GM18507 (cell line): ENCODE measurements around the gene C19orf38.

Experiments used
- DNase-seq: peaks from one replicate; pipeline ENCODE4 v3.0.0; 2011; ENCODE audit warnings: low read depth; ENCODE audit not compliant: insufficient read length; ENCODE audit errors: extremely low spot score
- FAIRE-seq: peaks from 2 replicates; lab custom pipeline; 2011; peaks lifted over from hg19 to GRCh38; lab: Jason Lieb, UNC

Gene C19orf38

DNA sequence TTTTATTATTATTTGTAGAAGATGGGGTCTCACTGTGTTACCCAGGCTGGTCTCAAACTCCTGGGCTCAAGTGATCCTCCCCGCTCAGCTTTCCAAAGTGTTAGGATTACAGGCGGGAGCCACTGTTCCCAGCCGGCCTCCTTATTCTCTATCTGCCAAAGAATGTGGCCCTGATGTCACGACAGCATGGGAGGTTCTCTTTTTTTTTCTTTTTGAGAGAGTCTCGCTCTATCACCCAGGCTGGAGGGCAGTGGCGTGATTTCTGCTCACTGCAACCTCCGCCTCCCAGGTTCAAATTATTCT, 46.6 kb downstream of the C19orf38 start:
- FAIRE-seq (no peak), DNase-seq (no peak)

DNA sequence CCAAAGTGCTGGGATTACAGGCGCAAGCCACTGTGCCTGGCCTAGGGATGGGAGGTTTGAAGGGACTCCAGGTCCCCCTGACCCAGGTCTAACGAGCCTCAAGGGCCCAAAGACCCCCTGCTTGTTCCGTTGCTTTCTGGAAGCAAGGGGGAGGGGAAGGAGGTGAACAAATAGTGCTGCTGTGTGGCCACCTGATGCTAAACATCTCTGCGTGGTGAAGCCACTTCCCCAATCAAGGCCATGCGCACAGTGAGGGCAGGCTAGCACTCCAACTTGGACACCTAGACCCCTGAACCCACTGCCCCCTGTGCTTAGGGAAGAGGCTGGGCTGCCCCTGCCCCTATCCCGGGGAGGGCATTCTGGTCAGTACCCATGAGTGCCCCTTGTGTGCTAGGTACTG, 47.1 kb downstream of the C19orf38 start:
- DNase-seq (no peak), FAIRE-seq (no peak)

DNA sequence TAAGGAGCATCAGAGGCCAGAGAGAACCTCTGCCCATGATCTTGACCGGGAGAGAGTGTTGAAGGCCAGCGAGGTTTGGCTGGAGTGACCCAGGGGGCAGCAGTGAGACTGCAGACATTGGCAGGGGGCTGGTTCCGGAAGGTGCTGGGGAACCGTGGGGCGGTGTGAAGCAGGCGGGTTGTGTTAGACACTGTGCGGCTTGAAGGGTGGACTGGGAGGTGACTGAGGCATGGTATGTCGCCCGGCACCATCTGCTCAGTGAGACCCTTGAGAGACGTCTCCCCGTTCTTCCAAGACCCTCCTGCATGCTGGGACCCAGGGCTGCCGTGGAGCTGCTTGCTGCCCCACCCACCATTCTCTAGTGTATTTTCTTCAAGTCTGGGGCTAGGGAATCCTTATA, 47.7 kb downstream of the C19orf38 start:
- FAIRE-seq: no peak

DNA sequence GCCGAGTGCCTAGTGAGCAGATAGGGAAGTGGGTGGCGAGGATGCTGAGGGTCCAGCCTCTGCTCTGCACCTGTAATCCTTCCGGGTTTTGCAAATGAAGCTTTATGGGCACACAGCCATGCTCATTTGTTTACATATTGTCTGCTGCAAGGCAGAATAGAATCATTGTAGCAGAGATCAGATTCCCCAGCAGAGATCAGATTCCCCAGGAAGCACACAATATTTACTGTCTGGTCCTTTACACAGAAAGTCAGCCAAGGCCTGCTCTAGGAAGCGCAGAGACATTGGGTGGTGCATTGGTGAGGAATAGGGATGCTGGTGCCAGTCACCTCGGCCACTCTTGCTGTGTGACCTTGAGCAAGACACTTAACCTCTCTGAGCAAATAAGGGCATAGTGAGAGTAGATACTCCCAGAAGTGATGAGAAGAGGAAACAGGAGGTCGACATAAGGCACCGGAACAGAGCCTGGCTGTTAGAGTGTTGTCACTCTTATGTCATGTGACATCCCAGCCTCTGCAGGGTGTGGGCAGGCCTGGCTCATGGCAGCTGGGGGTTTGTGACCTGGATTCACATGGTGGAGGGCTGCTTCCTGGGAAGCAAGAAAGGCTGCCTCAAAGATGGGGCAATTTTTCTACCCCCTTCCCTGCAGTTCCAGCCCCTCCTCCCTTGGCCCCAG, 48.8 kb downstream of the C19orf38 start:
- DNase-seq (no peak), FAIRE-seq (no peak)

More for the DNA sequence above, 47.7 kb downstream of the C19orf38 start:
- no peak for DNase-seq

DNA sequence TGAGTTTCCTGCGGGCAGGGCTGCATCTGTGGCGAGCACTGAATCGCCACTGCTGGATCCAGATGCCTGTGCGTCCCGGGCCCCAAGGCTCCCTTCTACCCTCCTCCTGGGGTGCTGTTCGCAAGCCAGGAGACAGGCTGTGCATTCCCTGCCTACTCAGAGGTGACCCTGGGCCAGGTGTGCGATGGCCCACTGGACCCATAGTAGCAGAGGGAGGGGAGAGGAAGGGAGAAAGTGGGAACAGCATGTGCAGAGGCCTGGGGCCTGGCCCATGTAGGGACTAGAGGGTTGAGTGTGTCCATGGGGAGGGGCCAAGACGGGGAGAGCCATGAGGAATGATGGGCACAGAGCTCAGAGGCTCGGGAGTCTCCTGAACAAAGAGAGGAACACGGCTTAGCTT, 50.4 kb downstream of the C19orf38 start:
- FAIRE-seq: no peak
- DNase-seq: no peak

DNA sequence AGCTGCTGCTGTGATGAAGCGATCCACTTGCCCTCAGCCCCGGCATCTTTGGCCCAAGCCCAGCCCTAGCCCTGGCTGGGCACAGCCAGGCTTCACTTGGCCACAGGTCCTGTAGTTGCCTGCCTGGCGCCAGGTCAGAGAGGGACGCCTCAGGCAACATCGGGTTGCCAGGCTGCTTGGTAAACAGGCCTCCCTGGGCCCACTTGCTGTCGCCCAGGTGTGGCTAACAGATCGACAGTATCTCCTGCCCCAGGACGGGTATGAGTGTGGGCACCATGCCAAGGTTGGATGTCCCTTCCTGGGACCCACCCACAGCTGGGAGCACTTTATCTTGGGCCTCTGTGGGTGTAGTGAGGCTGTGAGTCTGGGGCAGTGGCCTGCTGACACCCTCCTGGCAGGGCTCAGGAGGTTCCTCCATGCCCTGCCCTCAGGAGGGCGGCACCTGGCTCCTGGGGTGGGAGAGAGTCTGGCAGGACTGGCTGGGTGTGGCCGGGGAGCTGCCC, 51.0 kb downstream of the C19orf38 start:
- DNase-seq: no peak

DNA sequence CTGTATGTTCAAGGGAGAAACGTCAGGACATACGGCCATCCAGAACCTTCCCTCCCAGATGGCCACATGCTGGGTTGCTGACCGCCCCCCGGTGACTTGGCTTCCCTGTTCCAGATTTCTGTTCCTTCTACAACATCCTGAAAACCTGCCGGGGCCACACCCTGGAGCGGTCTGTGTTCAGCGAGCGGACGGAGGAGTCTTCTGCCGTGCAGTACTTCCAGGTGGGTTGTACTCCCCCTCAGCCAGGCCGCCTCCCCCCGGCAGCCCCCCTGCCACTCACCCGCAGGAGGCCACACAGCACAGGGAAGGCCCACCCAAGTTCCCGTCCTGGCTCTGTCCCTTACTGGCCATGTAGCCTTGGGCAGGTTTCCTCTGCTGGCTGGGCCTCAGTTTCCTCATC, 59.7 kb downstream of the C19orf38 start:
- DNase-seq (no peak), FAIRE-seq (no peak)

More for the DNA sequence above, 51.0 kb downstream of the C19orf38 start:
- no peak for FAIRE-seq

DNA sequence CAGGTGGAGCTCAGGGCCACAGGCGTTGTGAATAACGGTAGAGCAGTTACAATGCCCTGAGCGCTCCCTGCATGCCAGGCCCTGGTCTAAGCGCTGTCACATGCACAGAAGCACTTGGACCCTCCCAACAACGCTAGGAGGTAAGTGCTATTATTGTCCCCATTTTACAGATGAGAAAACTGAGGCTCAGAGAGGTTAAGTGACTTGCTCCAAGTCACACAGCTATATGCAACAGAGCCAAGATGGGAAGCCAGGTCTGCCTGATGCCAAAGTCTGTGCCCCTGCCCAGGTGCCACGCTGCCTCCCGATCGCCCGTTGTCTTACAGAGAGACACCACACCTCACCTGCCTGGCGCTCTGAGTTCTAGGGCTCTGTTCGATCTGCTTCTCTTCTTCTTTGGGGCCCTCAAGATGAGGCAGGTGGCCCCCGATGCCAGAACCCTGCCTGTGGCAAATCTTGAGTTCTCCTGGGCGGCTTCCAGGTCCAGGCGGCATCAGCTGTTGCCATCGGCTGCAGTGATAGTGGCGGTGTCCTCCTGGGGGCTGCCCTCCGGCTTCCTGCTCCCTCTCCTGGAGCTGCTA, 60.3 kb downstream of the C19orf38 start:
- FAIRE-seq (no peak), DNase-seq (no peak)

DNA sequence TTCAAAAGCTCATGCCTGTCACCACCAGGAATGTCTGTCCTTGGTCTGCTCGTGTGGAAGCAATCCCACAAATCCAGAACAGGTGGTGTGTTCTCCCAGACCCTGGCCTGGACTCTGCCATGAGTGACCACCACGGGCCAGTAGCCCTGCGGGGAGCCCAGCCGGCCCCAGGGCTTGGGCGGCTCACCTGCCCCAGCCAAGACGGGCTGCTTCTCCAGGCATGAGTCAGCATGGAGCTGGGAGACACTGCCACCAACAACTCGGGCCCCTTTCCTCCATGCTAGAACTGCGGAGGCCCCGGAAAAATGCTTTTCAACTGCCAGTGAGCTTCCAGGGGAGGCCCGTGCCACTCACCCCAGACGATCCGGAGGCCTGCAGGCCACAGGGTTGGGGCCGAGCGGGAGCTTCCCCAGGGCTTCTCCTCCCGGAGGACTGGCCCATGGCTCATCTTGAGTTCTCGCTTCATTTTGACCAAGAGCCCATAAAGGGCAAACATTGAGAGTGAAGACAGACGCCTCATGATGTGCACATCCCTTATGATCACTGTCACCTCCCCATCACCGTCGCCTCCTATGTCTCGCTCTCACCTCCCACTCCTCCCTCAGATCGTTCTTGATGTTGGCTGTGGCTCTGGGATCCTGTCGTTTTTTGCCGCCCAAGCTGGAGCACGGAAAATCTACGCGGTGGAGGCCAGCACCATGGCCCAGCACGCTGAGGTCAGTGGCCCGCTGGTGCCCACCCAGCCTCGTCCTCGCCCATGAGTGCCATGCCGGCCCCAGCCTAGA, 63.6 kb downstream of the C19orf38 start:
- DNase-seq (no peak), FAIRE-seq (no peak)

DNA sequence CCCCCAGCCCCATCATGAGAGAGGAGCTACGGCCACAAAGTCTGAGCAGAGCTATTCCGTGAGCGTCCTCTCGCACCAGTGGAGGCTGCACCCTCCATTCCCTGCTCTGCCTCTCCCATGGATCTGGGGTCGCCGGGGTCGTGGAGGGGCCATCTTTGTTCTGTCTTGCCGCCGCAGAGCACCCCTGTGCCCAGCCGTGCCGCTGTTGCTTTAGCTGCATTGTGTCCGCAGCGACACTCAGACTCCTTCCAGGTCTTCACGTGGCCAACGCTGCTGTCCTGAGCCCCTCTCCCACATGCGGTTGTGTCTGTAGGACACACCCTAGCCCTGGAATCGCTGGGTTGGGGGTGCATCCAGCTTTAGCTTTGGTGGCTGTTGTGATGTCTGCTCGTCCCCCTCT, 64.4 kb downstream of the C19orf38 start:
- DNase-seq (no peak), FAIRE-seq (no peak)

DNA sequence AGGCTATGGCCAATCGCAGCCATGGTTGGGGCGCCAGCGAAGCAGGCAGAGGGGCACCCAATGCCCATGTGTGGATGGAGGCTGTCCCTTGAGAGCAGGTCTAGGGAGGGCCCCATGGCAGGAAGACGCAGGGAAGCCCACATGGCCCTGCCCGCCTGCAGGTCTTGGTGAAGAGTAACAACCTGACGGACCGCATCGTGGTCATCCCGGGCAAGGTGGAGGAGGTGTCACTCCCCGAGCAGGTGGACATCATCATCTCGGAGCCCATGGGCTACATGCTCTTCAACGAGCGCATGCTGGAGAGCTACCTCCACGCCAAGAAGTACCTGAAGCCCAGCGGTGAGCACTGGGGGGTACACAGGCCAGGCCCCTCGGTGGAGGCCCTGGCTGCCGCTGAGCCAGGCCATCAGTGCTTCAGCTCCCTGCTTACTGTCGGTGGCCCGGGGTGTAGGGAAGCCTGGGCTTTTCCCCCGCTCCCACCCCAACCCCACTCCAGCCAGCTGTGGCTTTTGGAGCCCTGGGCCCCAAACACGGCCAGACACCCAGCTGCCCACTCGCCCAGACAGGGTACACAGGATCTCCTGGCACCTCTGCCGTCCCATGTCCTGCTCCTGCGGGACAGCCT, 65.6 kb downstream of the C19orf38 start:
- FAIRE-seq (no peak), DNase-seq (no peak)

DNA sequence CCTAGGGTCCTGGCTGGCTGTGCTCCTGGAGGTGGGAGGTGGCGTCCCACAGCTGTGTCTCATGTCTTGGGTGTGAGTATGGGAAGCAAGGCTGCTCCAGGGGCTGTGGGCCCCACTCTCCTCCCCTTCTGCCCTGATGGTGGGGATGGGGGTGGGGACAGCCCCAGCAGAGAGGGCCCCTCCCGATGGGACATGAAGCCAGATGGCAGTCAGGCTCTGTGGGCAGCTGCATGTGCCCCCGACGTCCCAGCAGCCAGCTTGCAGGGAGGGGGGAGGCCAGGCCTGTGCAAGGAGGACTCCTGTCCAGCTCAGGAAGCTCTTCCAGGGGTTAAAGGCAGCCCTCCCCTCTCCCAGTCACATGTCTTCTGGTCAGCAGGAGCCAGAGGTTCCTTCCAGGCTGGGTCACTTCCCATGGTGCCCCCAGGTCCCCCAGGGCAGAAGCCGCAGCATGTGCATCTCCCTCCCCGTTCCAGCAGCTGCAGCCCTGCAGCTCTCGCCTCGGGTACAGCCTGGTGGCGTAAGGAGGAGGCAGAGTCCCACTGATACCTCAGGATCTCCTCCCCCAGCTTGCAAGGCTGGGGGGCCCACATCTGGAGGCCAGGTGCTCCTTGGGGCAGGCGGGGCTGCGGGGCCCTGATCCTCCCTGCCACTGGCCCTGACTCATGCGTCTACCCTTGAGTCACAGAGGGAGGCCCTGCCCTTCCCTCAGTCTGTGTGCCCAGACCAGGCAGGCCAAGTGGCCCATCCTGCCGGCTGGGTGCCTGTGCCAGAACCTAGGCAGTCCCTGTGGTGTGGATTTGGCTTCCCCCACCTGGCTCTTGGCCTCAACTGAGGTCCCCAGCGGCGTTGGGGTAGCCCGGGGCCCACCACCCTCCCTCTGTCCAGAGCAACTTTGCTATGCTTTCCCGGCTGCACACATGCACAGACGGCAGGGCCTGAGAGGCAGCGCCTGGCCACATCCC, 67.2 kb downstream of the C19orf38 start:
- FAIRE-seq (no peak), DNase-seq (no peak)

DNA sequence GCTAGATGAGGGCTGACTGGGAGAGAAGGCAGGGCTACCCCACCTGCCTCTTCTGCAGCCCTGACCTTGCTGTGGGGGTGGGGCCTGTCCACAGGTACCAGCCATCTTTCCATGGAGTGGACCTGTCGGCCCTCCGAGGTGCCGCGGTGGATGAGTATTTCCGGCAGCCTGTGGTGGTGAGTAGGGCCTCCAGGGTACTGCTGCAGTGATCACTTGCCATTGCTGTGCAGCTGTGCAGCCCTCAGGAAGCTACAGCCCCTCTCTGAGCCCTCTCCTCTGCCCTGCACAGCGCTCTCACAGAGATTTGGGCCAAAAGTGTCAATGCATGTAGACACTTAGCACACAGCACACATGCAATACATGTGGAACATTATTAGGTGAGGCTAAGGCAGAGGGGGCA, 68.4 kb downstream of the C19orf38 start:
- no peak for DNase-seq
- FAIRE-seq: no peak

DNA sequence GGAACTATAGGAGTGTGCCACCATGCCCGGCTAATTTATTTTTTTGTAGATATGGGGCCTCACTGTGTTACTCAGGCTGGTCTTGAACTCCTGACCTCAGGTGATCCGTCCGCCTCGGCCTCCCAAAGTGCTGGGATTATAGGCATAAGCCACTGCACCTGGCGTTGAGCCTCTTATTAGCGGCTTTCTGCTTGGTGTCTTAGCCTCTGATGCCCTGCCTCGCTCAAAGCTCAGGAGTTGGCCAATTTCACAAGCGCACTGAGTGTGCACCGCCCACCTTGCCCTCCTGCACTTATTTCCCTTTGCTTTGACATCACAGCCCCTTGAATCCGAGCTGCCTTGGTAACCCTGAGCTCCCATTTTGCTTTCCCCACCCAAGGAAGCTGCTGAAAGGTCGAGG, 70.1 kb downstream of the C19orf38 start:
- DNase-seq (no peak), FAIRE-seq (no peak)
